ENCODE data around the gene GABRB1.

DNA sequence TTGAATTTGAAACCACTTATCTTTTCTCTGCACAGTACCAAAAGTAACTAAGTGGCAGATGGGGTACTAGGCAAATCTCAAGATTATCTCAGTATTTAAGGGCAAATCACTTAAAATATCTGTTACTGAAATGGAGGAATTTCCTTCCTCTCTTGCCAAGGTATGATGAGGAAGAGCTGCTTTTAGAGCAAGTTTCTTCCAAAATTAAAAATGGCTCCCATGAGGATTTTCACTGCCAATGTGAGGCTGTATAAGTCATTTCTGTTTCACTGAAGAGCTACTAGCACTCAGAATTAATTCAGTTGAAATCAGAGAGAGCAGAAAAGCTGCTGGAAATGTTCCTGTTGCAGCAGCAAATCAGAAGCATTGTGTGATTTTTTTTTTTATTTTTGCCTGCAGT is 43.4 kb downstream of the GABRB1 start:
- TF ChIP-seq POLR2AphosphoS5 (IDR thresholded peaks at IDR 0.05): no peak
- TF ChIP-seq, protein P1, sequence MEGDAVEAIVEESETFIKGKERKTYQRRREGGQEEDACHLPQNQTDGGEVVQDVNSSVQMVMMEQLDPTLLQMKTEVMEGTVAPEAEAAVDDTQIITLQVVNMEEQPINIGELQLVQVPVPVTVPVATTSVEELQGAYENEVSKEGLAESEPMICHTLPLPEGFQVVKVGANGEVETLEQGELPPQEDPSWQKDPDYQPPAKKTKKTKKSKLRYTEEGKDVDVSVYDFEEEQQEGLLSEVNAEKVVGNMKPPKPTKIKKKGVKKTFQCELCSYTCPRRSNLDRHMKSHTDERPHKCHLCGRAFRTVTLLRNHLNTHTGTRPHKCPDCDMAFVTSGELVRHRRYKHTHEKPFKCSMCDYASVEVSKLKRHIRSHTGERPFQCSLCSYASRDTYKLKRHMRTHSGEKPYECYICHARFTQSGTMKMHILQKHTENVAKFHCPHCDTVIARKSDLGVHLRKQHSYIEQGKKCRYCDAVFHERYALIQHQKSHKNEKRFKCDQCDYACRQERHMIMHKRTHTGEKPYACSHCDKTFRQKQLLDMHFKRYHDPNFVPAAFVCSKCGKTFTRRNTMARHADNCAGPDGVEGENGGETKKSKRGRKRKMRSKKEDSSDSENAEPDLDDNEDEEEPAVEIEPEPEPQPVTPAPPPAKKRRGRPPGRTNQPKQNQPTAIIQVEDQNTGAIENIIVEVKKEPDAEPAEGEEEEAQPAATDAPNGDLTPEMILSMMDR (IDR thresholded peaks at IDR 0.05): no peak

All from prostate gland (tissue), 2 donors.